ENCODE measurements around the gene SAMD14. TPM values are rescaled to one million over a fixed set of nuclear protein-coding genes. Genes with fewer than 3 reads are reported as not detected.

The SAMD14 gene
- total RNA-seq, 1 donor from 2014 or later = 27.6 TPM

- no peak overlapping the region for H3K4me3 Mint-ChIP-seq (ENCODE audit: unreplicated experiment)
- H3K4me1 Mint-ChIP-seq (ENCODE audit: low read depth) = peaks cover 40% of the 10 kb centered on the region
- TF ChIP-seq, protein P1, sequence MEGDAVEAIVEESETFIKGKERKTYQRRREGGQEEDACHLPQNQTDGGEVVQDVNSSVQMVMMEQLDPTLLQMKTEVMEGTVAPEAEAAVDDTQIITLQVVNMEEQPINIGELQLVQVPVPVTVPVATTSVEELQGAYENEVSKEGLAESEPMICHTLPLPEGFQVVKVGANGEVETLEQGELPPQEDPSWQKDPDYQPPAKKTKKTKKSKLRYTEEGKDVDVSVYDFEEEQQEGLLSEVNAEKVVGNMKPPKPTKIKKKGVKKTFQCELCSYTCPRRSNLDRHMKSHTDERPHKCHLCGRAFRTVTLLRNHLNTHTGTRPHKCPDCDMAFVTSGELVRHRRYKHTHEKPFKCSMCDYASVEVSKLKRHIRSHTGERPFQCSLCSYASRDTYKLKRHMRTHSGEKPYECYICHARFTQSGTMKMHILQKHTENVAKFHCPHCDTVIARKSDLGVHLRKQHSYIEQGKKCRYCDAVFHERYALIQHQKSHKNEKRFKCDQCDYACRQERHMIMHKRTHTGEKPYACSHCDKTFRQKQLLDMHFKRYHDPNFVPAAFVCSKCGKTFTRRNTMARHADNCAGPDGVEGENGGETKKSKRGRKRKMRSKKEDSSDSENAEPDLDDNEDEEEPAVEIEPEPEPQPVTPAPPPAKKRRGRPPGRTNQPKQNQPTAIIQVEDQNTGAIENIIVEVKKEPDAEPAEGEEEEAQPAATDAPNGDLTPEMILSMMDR (IDR thresholded peaks at IDR 0.05) = no peak
- H3K36me3 Mint-ChIP-seq (ENCODE audit: low read depth) = peaks cover 2% of the 10 kb centered on the region
- no peak overlapping the region for H3K27ac Mint-ChIP-seq (ENCODE audit: unreplicated experiment)
- no peaks in the 10 kb centered on the region for H3K9me3 Mint-ChIP-seq (ENCODE audit: low read depth)
- no peak for DNase-seq (ENCODE audit: low spot score)
- H3K27me3 Mint-ChIP-seq (ENCODE audit: low read depth) = no peaks in the 10 kb centered on the region
These were observed 33.2 kb downstream of the SAMD14 start for GRCh38 chr17:50096758-50097157.

DNA sequence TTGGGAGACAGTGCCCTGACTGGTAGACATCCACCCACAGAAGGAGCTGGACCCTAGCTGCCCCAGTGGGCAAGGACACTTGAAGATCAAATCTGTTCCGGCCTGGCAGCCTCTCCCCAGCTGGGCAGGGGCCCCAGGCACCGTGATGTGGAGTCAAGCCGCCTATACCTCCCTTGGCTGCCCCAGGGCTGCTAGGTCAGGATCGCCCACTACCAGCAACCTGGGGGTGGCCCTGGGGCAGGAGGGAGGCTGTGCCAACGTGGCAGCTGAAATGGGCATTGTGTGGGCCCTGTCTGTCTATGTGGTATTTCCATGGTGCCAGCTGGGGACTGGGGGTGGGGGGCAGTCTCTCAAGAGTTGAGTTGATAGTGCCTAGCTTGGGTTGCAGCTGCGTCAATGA is 33.9 kb downstream of the SAMD14 start:
- TF ChIP-seq, protein P1 (IDR thresholded peaks at IDR 0.05) = no peak
- Mint-ChIP-seq H3K4me3 (ENCODE audit: unreplicated experiment) (peak overlapping the region; percentile 94), H3K27ac (ENCODE audit: unreplicated experiment) (peak overlapping the region; percentile 94), H3K27me3 (ENCODE audit: low read depth) (no peaks in the 10 kb centered on the region), H3K4me1 (ENCODE audit: low read depth) (peaks cover 35% of the 10 kb centered on the region), H3K36me3 (ENCODE audit: low read depth) (peaks cover 2% of the 10 kb centered on the region), H3K9me3 (ENCODE audit: low read depth) (no peaks in the 10 kb centered on the region)
- DNase-seq (ENCODE audit: low spot score) = no peak

GRCh38 chr17:50095626-50096037 is 34.3 kb downstream of the SAMD14 start:
- no peak for DNase-seq (ENCODE audit: low spot score)
- H3K9me3 Mint-ChIP-seq (ENCODE audit: low read depth) = no peaks in the 10 kb centered on the region
- TF ChIP-seq, protein P1 (IDR thresholded peaks at IDR 0.05) = no peak
- H3K4me3 Mint-ChIP-seq (ENCODE audit: unreplicated experiment) = peak overlapping the region; percentile 94
- peak overlapping the region; percentile 94 for H3K27ac Mint-ChIP-seq (ENCODE audit: unreplicated experiment)
- no peaks in the 10 kb centered on the region for H3K27me3 Mint-ChIP-seq (ENCODE audit: low read depth)
- peaks cover 30% of the 10 kb centered on the region for H3K4me1 Mint-ChIP-seq (ENCODE audit: low read depth)
- peaks cover 7% of the 10 kb centered on the region for H3K36me3 Mint-ChIP-seq (ENCODE audit: low read depth)

DNA sequence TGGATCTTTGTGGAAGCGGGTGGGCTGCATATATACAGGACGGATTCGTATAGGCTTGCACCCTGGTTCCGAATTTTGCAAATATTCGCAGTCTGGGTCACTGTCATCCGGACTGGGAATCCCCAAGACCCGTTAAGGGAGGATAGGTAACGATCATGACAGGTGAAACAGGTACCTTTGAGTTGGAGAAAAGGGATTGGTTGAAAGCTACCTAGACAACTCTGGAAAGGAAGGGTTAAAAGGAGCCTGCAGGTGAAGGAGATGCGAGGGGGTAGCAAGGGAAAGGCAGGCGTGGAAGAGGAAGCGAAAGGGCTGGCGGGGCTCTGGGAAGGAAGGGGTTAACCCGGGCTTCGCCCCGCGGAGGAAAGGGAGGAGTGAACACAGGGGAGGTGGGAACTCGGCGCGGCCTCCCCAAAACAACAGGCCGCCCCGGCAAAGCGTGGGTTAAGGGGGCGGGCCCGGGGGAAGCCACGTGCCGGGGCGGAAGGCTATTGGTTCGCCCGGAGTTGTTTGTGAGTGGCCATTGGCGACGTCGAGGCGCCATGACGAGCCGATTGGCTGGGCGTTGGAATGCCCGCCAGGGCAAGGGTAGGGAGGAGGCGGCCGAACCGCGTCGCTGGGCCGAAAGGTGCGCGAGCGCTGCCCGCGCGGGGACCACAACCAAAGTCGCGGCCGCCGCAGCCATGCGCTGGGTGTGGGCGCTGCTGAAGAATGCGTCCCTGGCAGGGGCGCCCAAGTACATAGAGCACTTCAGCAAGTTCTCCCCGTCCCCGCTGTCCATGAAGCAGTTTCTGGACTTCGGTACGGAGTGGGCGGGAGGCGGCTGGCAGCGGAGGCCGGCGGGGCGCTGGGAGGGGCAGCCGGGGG is 35.0 kb downstream of the SAMD14 start, which contains the start of gene PDK2:
Gene PDK2 (plus strand): TSS at position 599 of the 867 bp plus-strand sequence. CDS start 85 bp downstream, at position 684.
- H3K4me1 Mint-ChIP-seq (ENCODE audit: low read depth) = peaks cover 29% of the 10 kb centered on the region
- DNase-seq (ENCODE audit: low spot score) = peak; percentile 98
- peak within 1 kb of the TSS; percentile 94 for H3K27ac Mint-ChIP-seq (ENCODE audit: unreplicated experiment)
- peaks cover 9% of the 10 kb centered on the region for H3K36me3 Mint-ChIP-seq (ENCODE audit: low read depth)
- TF ChIP-seq, protein P1 (IDR thresholded peaks at IDR 0.05) = no peak
- H3K9me3 Mint-ChIP-seq (ENCODE audit: low read depth) = no peaks in the 10 kb centered on the region
- peak within 1 kb of the TSS; percentile 94 for H3K4me3 Mint-ChIP-seq (ENCODE audit: unreplicated experiment)
- H3K27me3 Mint-ChIP-seq (ENCODE audit: low read depth) = no peaks in the 10 kb centered on the region

- no peak for DNase-seq (ENCODE audit: low spot score)
- H3K36me3 Mint-ChIP-seq (ENCODE audit: low read depth) = peaks cover 15% of the 10 kb centered on the region
- H3K4me1 Mint-ChIP-seq (ENCODE audit: low read depth) = peaks cover 29% of the 10 kb centered on the region
- H3K4me3 Mint-ChIP-seq (ENCODE audit: unreplicated experiment) = peak overlapping the region; percentile 94
- H3K9me3 Mint-ChIP-seq (ENCODE audit: low read depth) = no peaks in the 10 kb centered on the region
- peak overlapping the region; percentile 94 for H3K27ac Mint-ChIP-seq (ENCODE audit: unreplicated experiment)
- TF ChIP-seq, protein P1 (IDR thresholded peaks at IDR 0.05) = peak; percentile 96
- H3K27me3 Mint-ChIP-seq (ENCODE audit: low read depth) = no peaks in the 10 kb centered on the region
These were observed 35.7 kb downstream of the SAMD14 start for GRCh38 chr17:50094243-50094752.

Measured in chondrocyte (in vitro differentiated cells).